ENCODE measurements around the gene PRPF8. TPM values are rescaled to one million over a fixed set of nuclear protein-coding genes. Genes with fewer than 3 reads are reported as not detected.

The PRPF8 gene
- total and polyA plus RNA-seq, 10 of the 15 experiments (the other 5 are each of a cell fraction or from before 2014, with no cell fraction given) = 77.2 to 337 (median 162) TPM

DNA sequence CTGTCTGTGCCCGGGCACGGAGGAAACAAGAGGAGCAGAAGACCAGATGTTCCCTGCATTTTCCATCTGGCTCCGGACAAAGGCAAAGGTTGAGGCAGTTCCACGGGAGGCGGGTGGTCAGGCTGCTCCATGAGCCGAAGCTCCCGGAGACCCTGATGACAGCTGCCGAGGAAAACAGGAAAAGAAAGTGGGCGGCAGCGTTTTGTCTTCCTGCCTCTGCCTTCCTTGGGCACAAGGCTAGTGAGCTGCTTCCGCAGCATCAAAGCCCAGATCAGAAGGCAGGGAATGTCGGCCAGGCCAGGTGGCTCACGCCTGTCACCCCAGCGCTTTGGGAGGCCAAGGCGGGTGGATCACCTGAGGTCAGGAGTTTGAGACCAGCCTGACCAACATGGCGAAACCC lies 72.3 kb downstream of the PRPF8 start:
- BruUV-seq (replicated peaks) = no TSS peak
- POLR2A ChIA-PET = interaction anchor here (1.8 kb wide), 1 partner anchor 13 kb away, joined by 3 read pairs; no protein-coding TSS in a partner anchor
- DNase-seq (ENCODE audit: low read depth, low spot score) (no peak), FAIRE-seq (no peak), ATAC-seq (no peak)
- Histone ChIP-seq H3K79me2 (ENCODE audit: control insufficient read depth, insufficient read depth, low read length) (no peaks in the 10 kb centered on the region), H3K27ac (ENCODE audit: control insufficient read depth, insufficient read depth) (no peak overlapping the region), H2AFZ (ENCODE audit: control insufficient read depth, low read depth, low read length) (no peak overlapping the region), H3K4me3 (no peak overlapping the region), H4K20me1 (ENCODE audit: control insufficient read depth, insufficient read depth) (no peaks in the 10 kb centered on the region), H3K4me2 (ENCODE audit: control insufficient read depth, insufficient read depth) (no peak overlapping the region), H3K9me3 (replicated peaks; ENCODE audit: control insufficient read depth, insufficient read depth, low read length) (no peaks in the 10 kb centered on the region), H3K4me1 (ENCODE audit: control insufficient read depth, insufficient read depth, low read length) (peaks cover 10% of the 10 kb centered on the region), H3K27me3 (replicated peaks in 1 of 2; ENCODE audit: control insufficient read depth in 2 of 2, insufficient read depth in 2 of 2, low read length in 1 of 2) (no peaks in the 10 kb centered on the region), H3K36me3 (ENCODE audit: control insufficient read depth in 2 of 2, insufficient read depth in 2 of 2, low read length in 1 of 2) (no peaks in the 10 kb centered on the region), H3K9ac (ENCODE audit: control insufficient read depth, insufficient read depth, low read length) (no peak overlapping the region)
- intact Hi-C loops (cut with micrococcal nuclease; ENCODE audit: unreplicated experiment) = no loop called here
- SMC1A ChIA-PET (ENCODE audit: uncharacterized antibody, unreplicated experiment) = interaction anchor here (2.3 kb wide), 1 partner anchor 13 kb away, joined by 6 read pairs; no protein-coding TSS in a partner anchor
- RAD21 ChIA-PET (ENCODE audit: unreplicated experiment) = no interaction called here
- WGBS (ENCODE audit: insufficient coverage, insufficient replicate concordance, low lambda C conversion rate, missing lambda C conversion rate) = 79% methylated on average over 16 of the region's 16 CpGs
- in situ Hi-C loops (cut with MboI) = no loop called here
- TF ChIP-seq, protein P1, sequence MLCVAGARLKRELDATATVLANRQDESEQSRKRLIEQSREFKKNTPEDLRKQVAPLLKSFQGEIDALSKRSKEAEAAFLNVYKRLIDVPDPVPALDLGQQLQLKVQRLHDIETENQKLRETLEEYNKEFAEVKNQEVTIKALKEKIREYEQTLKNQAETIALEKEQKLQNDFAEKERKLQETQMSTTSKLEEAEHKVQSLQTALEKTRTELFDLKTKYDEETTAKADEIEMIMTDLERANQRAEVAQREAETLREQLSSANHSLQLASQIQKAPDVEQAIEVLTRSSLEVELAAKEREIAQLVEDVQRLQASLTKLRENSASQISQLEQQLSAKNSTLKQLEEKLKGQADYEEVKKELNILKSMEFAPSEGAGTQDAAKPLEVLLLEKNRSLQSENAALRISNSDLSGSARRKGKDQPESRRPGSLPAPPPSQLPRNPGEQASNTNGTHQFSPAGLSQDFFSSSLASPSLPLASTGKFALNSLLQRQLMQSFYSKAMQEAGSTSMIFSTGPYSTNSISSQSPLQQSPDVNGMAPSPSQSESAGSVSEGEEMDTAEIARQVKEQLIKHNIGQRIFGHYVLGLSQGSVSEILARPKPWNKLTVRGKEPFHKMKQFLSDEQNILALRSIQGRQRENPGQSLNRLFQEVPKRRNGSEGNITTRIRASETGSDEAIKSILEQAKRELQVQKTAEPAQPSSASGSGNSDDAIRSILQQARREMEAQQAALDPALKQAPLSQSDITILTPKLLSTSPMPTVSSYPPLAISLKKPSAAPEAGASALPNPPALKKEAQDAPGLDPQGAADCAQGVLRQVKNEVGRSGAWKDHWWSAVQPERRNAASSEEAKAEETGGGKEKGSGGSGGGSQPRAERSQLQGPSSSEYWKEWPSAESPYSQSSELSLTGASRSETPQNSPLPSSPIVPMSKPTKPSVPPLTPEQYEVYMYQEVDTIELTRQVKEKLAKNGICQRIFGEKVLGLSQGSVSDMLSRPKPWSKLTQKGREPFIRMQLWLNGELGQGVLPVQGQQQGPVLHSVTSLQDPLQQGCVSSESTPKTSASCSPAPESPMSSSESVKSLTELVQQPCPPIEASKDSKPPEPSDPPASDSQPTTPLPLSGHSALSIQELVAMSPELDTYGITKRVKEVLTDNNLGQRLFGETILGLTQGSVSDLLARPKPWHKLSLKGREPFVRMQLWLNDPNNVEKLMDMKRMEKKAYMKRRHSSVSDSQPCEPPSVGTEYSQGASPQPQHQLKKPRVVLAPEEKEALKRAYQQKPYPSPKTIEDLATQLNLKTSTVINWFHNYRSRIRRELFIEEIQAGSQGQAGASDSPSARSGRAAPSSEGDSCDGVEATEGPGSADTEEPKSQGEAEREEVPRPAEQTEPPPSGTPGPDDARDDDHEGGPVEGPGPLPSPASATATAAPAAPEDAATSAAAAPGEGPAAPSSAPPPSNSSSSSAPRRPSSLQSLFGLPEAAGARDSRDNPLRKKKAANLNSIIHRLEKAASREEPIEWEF (IDR thresholded peaks at IDR 0.05; ENCODE audit: insufficient replicate concordance, low read depth, low read length) = no peak
- TF ChIP-seq SIX5 (IDR thresholded peaks at IDR 0.05; ENCODE audit: low read depth, low read length, severe bottlenecking) (no peak), JUNB (IDR thresholded peaks at IDR 0.05) (no peak), SREBF1 (IDR thresholded peaks at IDR 0.05; ENCODE audit: low read length) (no peak), RFX5 (IDR thresholded peaks at IDR 0.05; ENCODE audit: low read depth, low read length) (no peak), CHD4 (IDR thresholded peaks at IDR 0.05) (no peak), FOS (IDR thresholded peaks at IDR 0.05; ENCODE audit: borderline replicate concordance, extremely low read depth, insufficient read length) (no peak), MYC (IDR thresholded peaks at IDR 0.05; ENCODE audit: insufficient read depth, insufficient read length, insufficient replicate concordance, low read length, severe bottlenecking) (no peak), NFXL1 (IDR thresholded peaks at IDR 0.05; ENCODE audit: borderline replicate concordance) (no peak), PAX5 (IDR thresholded peaks at IDR 0.05; ENCODE audit: borderline replicate concordance, low read depth, low read length) (no peak)
- TF ChIP-seq, protein P2, sequence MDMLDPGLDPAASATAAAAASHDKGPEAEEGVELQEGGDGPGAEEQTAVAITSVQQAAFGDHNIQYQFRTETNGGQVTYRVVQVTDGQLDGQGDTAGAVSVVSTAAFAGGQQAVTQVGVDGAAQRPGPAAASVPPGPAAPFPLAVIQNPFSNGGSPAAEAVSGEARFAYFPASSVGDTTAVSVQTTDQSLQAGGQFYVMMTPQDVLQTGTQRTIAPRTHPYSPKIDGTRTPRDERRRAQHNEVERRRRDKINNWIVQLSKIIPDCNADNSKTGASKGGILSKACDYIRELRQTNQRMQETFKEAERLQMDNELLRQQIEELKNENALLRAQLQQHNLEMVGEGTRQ (IDR thresholded peaks at IDR 0.05; ENCODE audit: borderline replicate concordance, low read depth, low read length) = no peak
- TF ChIP-seq, protein P3, sequence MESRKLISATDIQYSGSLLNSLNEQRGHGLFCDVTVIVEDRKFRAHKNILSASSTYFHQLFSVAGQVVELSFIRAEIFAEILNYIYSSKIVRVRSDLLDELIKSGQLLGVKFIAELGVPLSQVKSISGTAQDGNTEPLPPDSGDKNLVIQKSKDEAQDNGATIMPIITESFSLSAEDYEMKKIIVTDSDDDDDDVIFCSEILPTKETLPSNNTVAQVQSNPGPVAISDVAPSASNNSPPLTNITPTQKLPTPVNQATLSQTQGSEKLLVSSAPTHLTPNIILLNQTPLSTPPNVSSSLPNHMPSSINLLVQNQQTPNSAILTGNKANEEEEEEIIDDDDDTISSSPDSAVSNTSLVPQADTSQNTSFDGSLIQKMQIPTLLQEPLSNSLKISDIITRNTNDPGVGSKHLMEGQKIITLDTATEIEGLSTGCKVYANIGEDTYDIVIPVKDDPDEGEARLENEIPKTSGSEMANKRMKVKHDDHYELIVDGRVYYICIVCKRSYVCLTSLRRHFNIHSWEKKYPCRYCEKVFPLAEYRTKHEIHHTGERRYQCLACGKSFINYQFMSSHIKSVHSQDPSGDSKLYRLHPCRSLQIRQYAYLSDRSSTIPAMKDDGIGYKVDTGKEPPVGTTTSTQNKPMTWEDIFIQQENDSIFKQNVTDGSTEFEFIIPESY (IDR thresholded peaks at IDR 0.05) = no peak
- TF ChIP-seq, protein P4, sequence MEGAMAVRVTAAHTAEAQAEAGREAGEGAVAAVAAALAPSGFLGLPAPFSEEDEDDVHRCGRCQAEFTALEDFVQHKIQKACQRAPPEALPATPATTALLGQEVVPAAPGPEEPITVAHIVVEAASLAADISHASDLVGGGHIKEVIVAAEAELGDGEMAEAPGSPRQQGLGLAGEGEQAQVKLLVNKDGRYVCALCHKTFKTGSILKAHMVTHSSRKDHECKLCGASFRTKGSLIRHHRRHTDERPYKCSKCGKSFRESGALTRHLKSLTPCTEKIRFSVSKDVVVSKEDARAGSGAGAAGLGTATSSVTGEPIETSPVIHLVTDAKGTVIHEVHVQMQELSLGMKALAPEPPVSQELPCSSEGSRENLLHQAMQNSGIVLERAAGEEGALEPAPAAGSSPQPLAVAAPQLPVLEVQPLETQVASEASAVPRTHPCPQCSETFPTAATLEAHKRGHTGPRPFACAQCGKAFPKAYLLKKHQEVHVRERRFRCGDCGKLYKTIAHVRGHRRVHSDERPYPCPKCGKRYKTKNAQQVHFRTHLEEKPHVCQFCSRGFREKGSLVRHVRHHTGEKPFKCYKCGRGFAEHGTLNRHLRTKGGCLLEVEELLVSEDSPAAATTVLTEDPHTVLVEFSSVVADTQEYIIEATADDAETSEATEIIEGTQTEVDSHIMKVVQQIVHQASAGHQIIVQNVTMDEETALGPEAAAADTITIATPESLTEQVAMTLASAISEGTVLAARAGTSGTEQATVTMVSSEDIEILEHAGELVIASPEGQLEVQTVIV (IDR thresholded peaks at IDR 0.05; ENCODE audit: borderline replicate concordance, partially characterized antibody) = no peak
- CTCF ChIA-PET = interaction anchor here (0.6 kb wide), 1 partner anchor 250 kb away, joined by 3 read pairs; no protein-coding TSS in a partner anchor
